Lower leg skin (tissue), 4 donors: ENCODE results near the gene ABCG1. TPM values are rescaled to one million over a fixed set of nuclear protein-coding genes. Genes with fewer than 3 reads are reported as not detected.

Experiments used
- DNase-seq, 2 donors: peaks; one replicate each; pipeline ENCODE4 v3.0.0-alpha.2; 2019; ENCODE audit warnings: low spot score in 2 of 2
- H3K4me3 ChIP-seq: fragments of 200-600 bp; sonication (generic); 2 replicates; pipeline ENCODE4 v1.5.1; 2017; ENCODE audit warnings: mild to moderate bottlenecking, low read depth; ENCODE audit not compliant: poor library complexity, severe bottlenecking
- CTCF ChIP-seq, 3 donors: fragments of 450-650 bp; IDR thresholded peaks; one replicate each; pipeline ENCODE4 v1.5.1; 2016; ENCODE audit warnings: antibody characterized with exemption in 3 of 3, mild to moderate bottlenecking in 3 of 3, moderate library complexity in 2 of 3
- POLR2A ChIP-seq, 2 donors: fragments of 450-650 bp; IDR thresholded peaks; one replicate each; pipeline ENCODE4 v1.6.1; 2016 to 2017; ENCODE audit warnings: antibody characterized with exemption in 2 of 2, mild to moderate bottlenecking in 1 of 2, moderate library complexity in 1 of 2
- WGBS, 2 donors: methylation state at CpG; one replicate each; pipeline ENCODE4 v1.1.5; 2018; 5-methylcytosine and 5-hydroxymethylcytosine counted together
- intact Hi-C: fragments of 100-400 bp; cut with DNase I; formaldehyde crosslinking; loops from one replicate; pipeline ENCODE4 v1.15.0; 2023; ENCODE audit warnings: low total_unique reads
- total RNA-seq, 4 donors: library from RNA; depleted of rRNA; stranded (reverse); fragments of >200 nt; gene quantifications; one replicate each; pipeline ENCODE4 v1.1.0, GENCODE V29; 2016

The ABCG1 gene
- total RNA-seq, 4 donors from 2014 or later, result 49.4 to 80.2 (median 52.7) TPM

GRCh38 chr21:42238185-42238934, 19.4 kb downstream of the ABCG1 start:
- no peak for TF ChIP-seq POLR2A (IDR thresholded peaks at IDR 0.05)
- no peak for TF ChIP-seq CTCF (IDR thresholded peaks at IDR 0.05)
- no peak overlapping the region for H3K4me3 ChIP-seq
- no peak for DNase-seq
- intact Hi-C loops, result no loop called here
- 56 to 71% methylated on average over 12 of the region's 12 CpGs for WGBS, 2 donors

GRCh38 chr21:42239556-42239955, 20.6 kb downstream of the ABCG1 start:
- H3K4me3 ChIP-seq, result no peak overlapping the region
- intact Hi-C loops, result no loop called here
- DNase-seq, result no peak
- WGBS, 2 donors, result 95 to 98% methylated on average over 8 of the region's 8 CpGs
- TF ChIP-seq POLR2A (IDR thresholded peaks at IDR 0.05), result no peak
- no peak for TF ChIP-seq CTCF (IDR thresholded peaks at IDR 0.05)

- intact Hi-C loops, result no loop called here
- no peak for DNase-seq
- 93 to 98% methylated on average over 8 of the region's 8 CpGs for WGBS, 2 donors
- no peak overlapping the region for H3K4me3 ChIP-seq
- TF ChIP-seq POLR2A (IDR thresholded peaks at IDR 0.05), result no peak
- TF ChIP-seq CTCF (IDR thresholded peaks at IDR 0.05), result no peak
Observed at GRCh38 chr21:42239973-42240372, 21.0 kb downstream of the ABCG1 start.

- DNase-seq, result no peak
- 84 to 93% methylated on average over 9 of the region's 9 CpGs for WGBS, 2 donors
- intact Hi-C loops, result no loop called here
- H3K4me3 ChIP-seq, result no peak overlapping the region
- TF ChIP-seq CTCF (IDR thresholded peaks at IDR 0.05), result no peak
- TF ChIP-seq POLR2A (IDR thresholded peaks at IDR 0.05), result no peak
Observed at GRCh38 chr21:42242611-42243010, 23.7 kb downstream of the ABCG1 start.

- WGBS, 2 donors, result 89 to 90% methylated on average over 6 of the region's 6 CpGs
- no peak overlapping the region for H3K4me3 ChIP-seq
- no peak for DNase-seq
- TF ChIP-seq POLR2A (IDR thresholded peaks at IDR 0.05) (no peak), CTCF (IDR thresholded peaks at IDR 0.05) (no peak)
- intact Hi-C loops, result no loop called here
Observed at GRCh38 chr21:42243026-42243425, 24.1 kb downstream of the ABCG1 start.
